Small intestine (tissue), 7 donors: Measurements from ENCODE around the gene EYS. TPM values are rescaled to one million over a fixed set of nuclear protein-coding genes. Genes with fewer than 3 reads are reported as not detected.

ENCODE experiments used
- DNase-seq, 2 donors: peaks; one replicate each; pipeline versions ENCODE4 v3.0.0 to v3.0.0-alpha.2; 2013
- FAIRE-seq: peaks from 2 replicates; lab custom pipeline; 2012; peaks lifted over from hg19 to GRCh38; lab: Jason Lieb, UNC
- H3K27ac ChIP-seq, 3 donors: one replicate each; pipeline ENCODE4 v1.5.1; 2013; ENCODE audit warnings: low read length in 2 of 3, mild to moderate bottlenecking in 2 of 3, control low read depth in 1 of 3, inconsistent platforms in 1 of 3, low read depth in 1 of 3, moderate library complexity in 1 of 3
- H3K27me3 ChIP-seq, 3 donors: one replicate each; pipeline ENCODE4 v1.6.1; 2013; ENCODE audit warnings: low read length in 3 of 3, inconsistent platforms in 1 of 3; ENCODE audit not compliant: control insufficient read depth in 3 of 3, insufficient read depth in 3 of 3
- H3K36me3 ChIP-seq, 3 donors: one replicate each; pipeline ENCODE4 v1.6.1; 2013; ENCODE audit warnings: low read length in 3 of 3, inconsistent platforms in 1 of 3, low read depth in 1 of 3, mild to moderate bottlenecking in 1 of 3, moderate library complexity in 1 of 3; ENCODE audit not compliant: control insufficient read depth in 3 of 3, insufficient read depth in 2 of 3
- H3K4me1 ChIP-seq, 3 donors: one replicate each; pipeline ENCODE4 v1.6.1; 2013; ENCODE audit warnings: low read length in 2 of 3, inconsistent platforms in 1 of 3, low read depth in 1 of 3, mild to moderate bottlenecking in 1 of 3, moderate library complexity in 1 of 3; ENCODE audit not compliant: control insufficient read depth in 3 of 3, insufficient read depth in 2 of 3
- H3K4me3 ChIP-seq, 3 donors: one replicate each; pipeline ENCODE4 v1.5.1; 2013; ENCODE audit warnings: low read length in 3 of 3, control low read depth in 1 of 3, inconsistent platforms in 1 of 3, low read depth in 1 of 3, mild to moderate bottlenecking in 1 of 3, moderate library complexity in 1 of 3
- H3K9me3 ChIP-seq, 2 donors: one replicate each; pipeline ENCODE4 v1.6.1; 2013; ENCODE audit warnings: low read depth in 1 of 2, low read length in 1 of 2; ENCODE audit not compliant: control insufficient read depth in 2 of 2, insufficient read depth in 1 of 2
- WGBS, 3 donors: extraction: QIAGEN DNeasy Blood & Tissue Kit; methylation state at CpG; one replicate each; pipeline ENCODE4 v1.1.7; 2013; 5-methylcytosine and 5-hydroxymethylcytosine counted together
- polyA plus RNA-seq, 4 donors: library from polyadenylated mRNA; stranded (reverse) in 3 of 4; unstranded in 1 of 4; fragments of 200-250 nt in 3 of 4; fragments of 120-200 nt in 1 of 4; gene quantifications; one replicate each; pipeline versions ENCODE4 v1.2.1 to v1.2.3, GENCODE V29; 2013
- donor health status: healthy with polysubstance abuse.
- donor health status: control.
- donor health status: control.
- donor health status: Bipolar disorder and iron deficiency.
- donor health status: healthy.

Gene EYS
- polyA plus RNA-seq, 4 donors, result 0.78 TPM; not detected in 3

GRCh38 chr6:65221153-65221552 lies 485.9 kb downstream of the EYS start:
- H3K27me3 ChIP-seq, result no peaks in the 10 kb centered on the region
- WGBS, 3 donors, result 96 to 100% (median 98%) methylated on average over 1 of the region's 1 CpG
- no peak overlapping the region for H3K4me3 ChIP-seq
- no peak for FAIRE-seq
- no peak for DNase-seq
- no peak overlapping the region for H3K27ac ChIP-seq
- H3K4me1 ChIP-seq, result no peaks in the 10 kb centered on the region
- H3K9me3 ChIP-seq, result peaks cover 3 to 9% of the 10 kb centered on the region in 2 donors
- H3K36me3 ChIP-seq, result no peaks in the 10 kb centered on the region

GRCh38 chr6:65202738-65203137 lies 504.3 kb downstream of the EYS start:
- no peak for DNase-seq
- no peak for FAIRE-seq
- Histone ChIP-seq H3K36me3 (no peaks in the 10 kb centered on the region), H3K4me3 (no peak overlapping the region), H3K27ac (no peak overlapping the region), H3K9me3 (peaks cover 0 to 5% of the 10 kb centered on the region in 2 donors), H3K4me1 (no peaks in the 10 kb centered on the region), H3K27me3 (no peaks in the 10 kb centered on the region)
- WGBS, 3 donors, result 75 to 80% (median 78%) methylated on average over 2 of the region's 2 CpGs

GRCh38 chr6:65199683-65200082 lies 507.3 kb downstream of the EYS start:
- Histone ChIP-seq H3K27ac (no peak overlapping the region), H3K4me3 (no peak overlapping the region), H3K27me3 (no peaks in the 10 kb centered on the region), H3K9me3 (peaks cover 0 to 5% of the 10 kb centered on the region in 2 donors), H3K36me3 (no peaks in the 10 kb centered on the region), H3K4me1 (no peaks in the 10 kb centered on the region)
- 69 to 85% (median 71%) methylated on average over 3 of the region's 3 CpGs for WGBS, 3 donors
- no peak for FAIRE-seq
- DNase-seq, result no peak

GRCh38 chr6:65199121-65199520 lies 507.9 kb downstream of the EYS start:
- H3K36me3 ChIP-seq, result no peaks in the 10 kb centered on the region
- 55 to 94% (median 84%) methylated on average over 3 of the region's 3 CpGs for WGBS, 3 donors
- H3K27me3 ChIP-seq, result no peaks in the 10 kb centered on the region
- no peaks in the 10 kb centered on the region for H3K4me1 ChIP-seq
- H3K27ac ChIP-seq, result no peak overlapping the region
- peaks cover 0 to 5% of the 10 kb centered on the region in 2 donors for H3K9me3 ChIP-seq
- FAIRE-seq (no peak), DNase-seq (no peak)
- H3K4me3 ChIP-seq, result no peak overlapping the region

- no peak for DNase-seq
- no peaks in the 10 kb centered on the region for H3K4me1 ChIP-seq
- no peak for FAIRE-seq
- H3K36me3 ChIP-seq, result no peaks in the 10 kb centered on the region
- H3K27me3 ChIP-seq, result no peaks in the 10 kb centered on the region
- 86 to 94% (median 90%) methylated on average over 2 of the region's 2 CpGs for WGBS, 3 donors
- H3K4me3 ChIP-seq, result no peak overlapping the region
- H3K9me3 ChIP-seq, result no peaks in the 10 kb centered on the region
- no peak overlapping the region for H3K27ac ChIP-seq
Observed at GRCh38 chr6:65191471-65191870, 515.6 kb downstream of the EYS start.

- WGBS, 3 donors, result 53 to 70% (median 61%) methylated on average over 5 of the region's 5 CpGs
- Histone ChIP-seq H3K4me3 (no peak overlapping the region), H3K36me3 (no peaks in the 10 kb centered on the region), H3K9me3 (no peaks in the 10 kb centered on the region), H3K27me3 (no peaks in the 10 kb centered on the region), H3K4me1 (no peaks in the 10 kb centered on the region), H3K27ac (no peak overlapping the region)
- DNase-seq (no peak), FAIRE-seq (no peak)
Observed at GRCh38 chr6:65189236-65189881, 517.7 kb downstream of the EYS start.

GRCh38 chr6:65186826-65187225 lies 520.2 kb downstream of the EYS start:
- 64 to 87% (median 70%) methylated on average over 1 of the region's 1 CpG for WGBS, 3 donors
- Histone ChIP-seq H3K4me1 (no peaks in the 10 kb centered on the region), H3K27ac (no peak overlapping the region), H3K27me3 (no peaks in the 10 kb centered on the region), H3K4me3 (no peak overlapping the region), H3K9me3 (no peaks in the 10 kb centered on the region), H3K36me3 (no peaks in the 10 kb centered on the region)
- DNase-seq (no peak), FAIRE-seq (no peak)

- no peak for DNase-seq
- Histone ChIP-seq H3K9me3 (no peaks in the 10 kb centered on the region), H3K36me3 (no peaks in the 10 kb centered on the region), H3K4me1 (no peaks in the 10 kb centered on the region), H3K27me3 (no peaks in the 10 kb centered on the region), H3K4me3 (no peak overlapping the region), H3K27ac (no peak overlapping the region)
- WGBS, 3 donors, result 75 to 81% (median 77%) methylated on average over 2 of the region's 2 CpGs
- no peak for FAIRE-seq
Observed at GRCh38 chr6:65182681-65183080, 524.3 kb downstream of the EYS start.

- Histone ChIP-seq H3K27ac (no peak overlapping the region), H3K9me3 (no peaks in the 10 kb centered on the region), H3K4me1 (no peaks in the 10 kb centered on the region), H3K36me3 (no peaks in the 10 kb centered on the region), H3K27me3 (no peaks in the 10 kb centered on the region), H3K4me3 (no peak overlapping the region)
- 63 to 70% (median 66%) methylated on average over 2 of the region's 2 CpGs for WGBS, 3 donors
- FAIRE-seq (no peak), DNase-seq (no peak)
Observed at GRCh38 chr6:65170273-65170672, 536.8 kb downstream of the EYS start.
